Gastroesophageal sphincter (tissue), 3 donors: ENCODE data around the gene DPF1.

Experiments used
- CTCF ChIP-seq, 4 experiments: fragments of 200-600 bp in 2 of 4; fragments of 450-650 bp in 2 of 4; sonication (generic) in 1 of 4; IDR thresholded peaks; one replicate each; pipeline ENCODE4 v1.5.1; 2017 to 2019; ENCODE audit warnings: antibody characterized with exemption in 4 of 4, mild to moderate bottlenecking in 2 of 4, moderate library complexity in 2 of 4
- EP300 ChIP-seq: sonication (generic); formaldehyde crosslinking; IDR thresholded peaks from one replicate; pipeline ENCODE4 v1.6.1; 2017; ENCODE audit warnings: antibody characterized with exemption, mild to moderate bottlenecking
- POLR2AphosphoS5 ChIP-seq: sonication (generic); formaldehyde crosslinking; IDR thresholded peaks from one replicate; pipeline ENCODE4 v1.6.1; 2017; ENCODE audit warnings: antibody characterized with exemption

GRCh38 chr19:38193445-38193844 lies 30.6 kb downstream of the DPF1 start:
- TF ChIP-seq CTCF (IDR thresholded peaks at IDR 0.05) (no peak), POLR2AphosphoS5 (no peak), EP300 (no peak)
